Fibroblast of lung (primary cell): ENCODE data around the gene PRMT7. TPM values are rescaled to one million over a fixed set of nuclear protein-coding genes. Genes with fewer than 3 reads are reported as not detected.

Source experiments
- DNase-seq, 2 donors: peaks; one replicate each; pipeline versions ENCODE4 v3.0.0 to v3.0.0-alpha.2; 2010; ENCODE audit warnings: low read depth in 2 of 2
- H2AFZ ChIP-seq: 2 replicates; pipeline ENCODE4 v1.5.1; 2012; ENCODE audit warnings: low read length, control low read depth, inconsistent platforms
- H3K27ac ChIP-seq: 2 replicates; pipeline ENCODE4 v1.5.1; 2011; ENCODE audit warnings: low read length, control low read depth; ENCODE audit not compliant: insufficient read depth
- H3K27me3 ChIP-seq: 2 replicates; pipeline ENCODE4 v1.5.1; 2011; ENCODE audit warnings: mild to moderate bottlenecking, low read length; ENCODE audit not compliant: control insufficient read depth, insufficient read depth
- H3K36me3 ChIP-seq: 2 replicates; pipeline ENCODE4 v1.5.1; 2011; ENCODE audit warnings: low read length; ENCODE audit not compliant: control insufficient read depth, insufficient read depth
- H3K4me1 ChIP-seq: 2 replicates; pipeline ENCODE4 v1.5.1; 2011; ENCODE audit warnings: low read length; ENCODE audit not compliant: control insufficient read depth, insufficient read depth; ENCODE audit errors: extremely low read depth
- H3K4me2 ChIP-seq: 2 replicates; pipeline ENCODE4 v1.5.1; 2011; ENCODE audit warnings: low read length, control low read depth; ENCODE audit not compliant: insufficient read depth; ENCODE audit errors: extremely low read depth
- H3K4me3 ChIP-seq, 4 experiments: fragments of 200-600 bp in 1 of 4; sonication (generic) in 1 of 4; replicated peaks in 1 of 4; 2 replicates each; pipeline ENCODE4 v1.5.1; 2011 to 2016; ENCODE audit warnings: low read length in 4 of 4, low read depth in 3 of 4, mild to moderate bottlenecking in 3 of 4, control low read depth in 2 of 4, inconsistent platforms in 1 of 4, mixed read lengths in 1 of 4; ENCODE audit not compliant: insufficient read depth in 1 of 4; ENCODE audit errors: control extremely low read depth in 1 of 4
- H3K79me2 ChIP-seq: 2 replicates; pipeline ENCODE4 v1.5.1; 2012; ENCODE audit warnings: mild to moderate bottlenecking, low read length, inconsistent platforms; ENCODE audit not compliant: control insufficient read depth, insufficient read depth
- H3K9ac ChIP-seq: 2 replicates; pipeline ENCODE4 v1.5.1; 2011; ENCODE audit warnings: mild to moderate bottlenecking, low read length, control low read depth; ENCODE audit not compliant: insufficient read depth
- H3K9me3 ChIP-seq: 2 replicates; pipeline ENCODE4 v1.5.1; 2012; ENCODE audit warnings: low read depth, low read length; ENCODE audit not compliant: control insufficient read depth, insufficient read depth
- H4K20me1 ChIP-seq: 2 replicates; pipeline ENCODE4 v1.5.1; 2011; ENCODE audit warnings: low read length; ENCODE audit not compliant: control insufficient read depth, insufficient read depth; ENCODE audit errors: extremely low read depth
- EZH2 ChIP-seq: IDR thresholded peaks from 2 replicates; pipeline ENCODE4 v1.5.1; 2012; ENCODE audit warnings: low read length, control low read depth, mild to moderate bottlenecking; ENCODE audit errors: missing control alignments
- polyA plus RNA-seq, 2 donors: library from polyadenylated mRNA; depleted of rRNA in 1 of 2; stranded (reverse) in 1 of 2; unstranded in 1 of 2; fragments of >200 nt; gene quantifications; 2 replicates each; pipeline ENCODE4 v1.2.1, GENCODE V29; 2011 to 2012; ENCODE audit warnings: missing spikeins in 1 of 2
- total RNA-seq: library from RNA; depleted of rRNA; stranded (reverse); fragments of >200 nt; gene quantifications from 2 replicates; pipeline ENCODE4 v1.2.1, GENCODE V29; 2014
- TF ChIP-seq, protein P1 (sequence below), 2 donors: IDR thresholded peaks in 1 of 2; conservative IDR thresholded peaks in 1 of 2; 1 replicate in 1 of 2; 2 replicates in 1 of 2; pipeline ENCODE4 v1.5.1; 2011 to 2012; ENCODE audit warnings: low read length in 2 of 2, control low read depth in 1 of 2, inconsistent platforms in 1 of 2, low read depth in 1 of 2, mild to moderate bottlenecking in 1 of 2

Gene PRMT7
- total and polyA plus RNA-seq, 2 donors (not counting 1 experiment from before 2014, with no cell fraction given) = 24.0 to 39.3 TPM

DNA sequence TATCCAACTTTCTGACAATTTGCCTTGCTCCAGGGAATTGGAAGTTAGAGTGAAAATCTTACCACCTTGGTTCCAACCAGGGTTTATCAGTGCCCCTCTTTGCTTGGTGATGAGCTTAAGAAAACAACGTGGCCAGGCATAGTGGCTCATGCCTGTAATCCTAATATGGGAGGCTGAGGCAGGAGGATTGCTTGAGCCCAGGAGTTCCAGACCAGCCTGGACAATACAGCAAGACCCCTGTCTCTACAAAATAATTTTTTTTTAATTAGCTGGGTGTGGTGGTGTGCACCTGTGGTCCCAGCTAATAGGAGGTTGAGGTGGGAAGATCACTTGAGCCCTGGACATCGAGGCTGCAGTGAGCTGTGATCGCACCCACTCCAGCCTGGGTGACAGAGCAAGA lies 25.1 kb upstream of the PRMT7 start:
- no peaks in the 10 kb centered on the region for H3K9me3 ChIP-seq
- H3K4me1 ChIP-seq = peaks cover 10% of the 10 kb centered on the region
- H2AFZ ChIP-seq = no peak overlapping the region
- no peak overlapping the region for H3K4me2 ChIP-seq
- H3K79me2 ChIP-seq = peaks cover 6% of the 10 kb centered on the region
- H3K27ac ChIP-seq = no peak overlapping the region
- no peak overlapping the region for H3K9ac ChIP-seq
- H3K27me3 ChIP-seq = no peaks in the 10 kb centered on the region
- no peak overlapping the region for H3K4me3 ChIP-seq
- DNase-seq = no peak
- H4K20me1 ChIP-seq = no peaks in the 10 kb centered on the region
- TF ChIP-seq, protein P1, sequence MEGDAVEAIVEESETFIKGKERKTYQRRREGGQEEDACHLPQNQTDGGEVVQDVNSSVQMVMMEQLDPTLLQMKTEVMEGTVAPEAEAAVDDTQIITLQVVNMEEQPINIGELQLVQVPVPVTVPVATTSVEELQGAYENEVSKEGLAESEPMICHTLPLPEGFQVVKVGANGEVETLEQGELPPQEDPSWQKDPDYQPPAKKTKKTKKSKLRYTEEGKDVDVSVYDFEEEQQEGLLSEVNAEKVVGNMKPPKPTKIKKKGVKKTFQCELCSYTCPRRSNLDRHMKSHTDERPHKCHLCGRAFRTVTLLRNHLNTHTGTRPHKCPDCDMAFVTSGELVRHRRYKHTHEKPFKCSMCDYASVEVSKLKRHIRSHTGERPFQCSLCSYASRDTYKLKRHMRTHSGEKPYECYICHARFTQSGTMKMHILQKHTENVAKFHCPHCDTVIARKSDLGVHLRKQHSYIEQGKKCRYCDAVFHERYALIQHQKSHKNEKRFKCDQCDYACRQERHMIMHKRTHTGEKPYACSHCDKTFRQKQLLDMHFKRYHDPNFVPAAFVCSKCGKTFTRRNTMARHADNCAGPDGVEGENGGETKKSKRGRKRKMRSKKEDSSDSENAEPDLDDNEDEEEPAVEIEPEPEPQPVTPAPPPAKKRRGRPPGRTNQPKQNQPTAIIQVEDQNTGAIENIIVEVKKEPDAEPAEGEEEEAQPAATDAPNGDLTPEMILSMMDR (conservative IDR thresholded peaks at IDR 0.05 in 1 of 2, IDR thresholded peaks at IDR 0.05 in 1 of 2; ENCODE audit: low read depth in 1 of 2, low read length in 2 of 2) = no peak
- no peak for TF ChIP-seq EZH2
- H3K36me3 ChIP-seq = peaks cover 6% of the 10 kb centered on the region

GRCh38 chr16:68286153-68287074 lies 24.4 kb upstream of the PRMT7 start:
- TF ChIP-seq, protein P1 (conservative IDR thresholded peaks at IDR 0.05 in 1 of 2, IDR thresholded peaks at IDR 0.05 in 1 of 2; ENCODE audit: low read depth in 1 of 2, low read length in 2 of 2) = no peak
- no peak for TF ChIP-seq EZH2
- H4K20me1 ChIP-seq = no peaks in the 10 kb centered on the region
- no peak overlapping the region for H3K4me2 ChIP-seq
- H3K27ac ChIP-seq = no peak overlapping the region
- no peaks in the 10 kb centered on the region for H3K9me3 ChIP-seq
- H3K4me1 ChIP-seq = peaks cover 10% of the 10 kb centered on the region
- H3K27me3 ChIP-seq = no peaks in the 10 kb centered on the region
- DNase-seq = no peak
- peaks cover 9% of the 10 kb centered on the region for H3K36me3 ChIP-seq
- H2AFZ ChIP-seq = no peak overlapping the region
- peaks cover 6% of the 10 kb centered on the region for H3K79me2 ChIP-seq
- no peak overlapping the region for H3K9ac ChIP-seq
- H3K4me3 ChIP-seq = no peak overlapping the region

GRCh38 chr16:68287276-68288251 lies 23.3 kb upstream of the PRMT7 start:
- no peak overlapping the region for H3K4me3 ChIP-seq
- H3K27me3 ChIP-seq = no peaks in the 10 kb centered on the region
- no peak overlapping the region for H3K9ac ChIP-seq
- no peak overlapping the region for H2AFZ ChIP-seq
- no peaks in the 10 kb centered on the region for H3K9me3 ChIP-seq
- peaks cover 10% of the 10 kb centered on the region for H3K4me1 ChIP-seq
- peaks cover 6% of the 10 kb centered on the region for H3K79me2 ChIP-seq
- H3K27ac ChIP-seq = peak overlapping the region; percentile 70
- H3K36me3 ChIP-seq = peaks cover 9% of the 10 kb centered on the region
- TF ChIP-seq, protein P1 (conservative IDR thresholded peaks at IDR 0.05 in 1 of 2, IDR thresholded peaks at IDR 0.05 in 1 of 2; ENCODE audit: low read depth in 1 of 2, low read length in 2 of 2) = no peak
- peak overlapping the region; percentile 62 for H3K4me2 ChIP-seq
- peak; percentile 76 to 83 for DNase-seq
- no peaks in the 10 kb centered on the region for H4K20me1 ChIP-seq
